ENCODE measurements around the gene MICALL2. TPM values are rescaled to one million over a fixed set of nuclear protein-coding genes. Genes with fewer than 3 reads are reported as not detected.

The MICALL2 gene
- total RNA-seq, 1 donor from 2014 or later: 4.2 TPM

DNA sequence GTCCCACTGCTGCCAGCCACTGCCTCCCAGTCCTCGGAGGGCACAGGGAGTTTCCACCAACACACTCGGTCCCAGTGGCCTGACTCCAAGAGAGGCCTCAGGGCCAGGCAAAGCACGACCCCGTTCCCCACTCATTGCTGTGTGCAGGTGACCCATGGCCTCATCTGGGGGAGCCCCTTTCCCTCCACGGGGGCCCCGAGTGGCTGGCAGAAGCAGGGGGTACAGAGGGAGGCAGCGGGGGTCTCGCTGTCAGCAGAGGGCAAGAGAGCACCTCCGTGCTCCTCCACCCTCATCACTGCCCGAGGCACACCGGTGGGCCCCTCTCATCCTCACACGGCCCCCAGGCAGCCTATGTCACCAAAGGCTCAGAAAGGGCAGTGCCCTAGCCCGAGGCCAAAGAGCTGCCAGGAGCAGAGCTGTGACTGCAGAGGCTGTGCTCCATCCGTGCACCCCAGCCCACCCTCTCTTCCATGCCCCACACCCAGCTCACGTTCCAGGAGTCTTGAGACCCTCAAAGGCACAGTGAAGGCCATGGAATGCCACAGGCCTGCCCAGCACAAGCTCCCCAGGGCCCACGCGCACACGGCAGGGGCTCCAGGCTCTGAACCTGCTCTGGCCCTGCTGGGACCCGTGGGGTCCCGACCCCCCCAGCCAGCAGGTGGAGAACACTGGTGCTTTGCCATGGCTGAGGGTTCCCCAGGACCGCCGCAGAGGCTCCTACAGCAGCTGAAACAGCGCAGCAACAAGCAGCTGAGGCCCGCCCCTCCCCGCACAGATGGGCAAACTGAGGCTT is 25.9 kb downstream of the MICALL2 start:
- no peak for DNase-seq

GRCh38 chr7:1432411-1433082 is 26.7 kb downstream of the MICALL2 start:
- DNase-seq: no peak

GRCh38 chr7:1431634-1432380 is 27.5 kb downstream of the MICALL2 start:
- DNase-seq: no peak

GRCh38 chr7:1431226-1431625 is 28.0 kb downstream of the MICALL2 start:
- no peak for DNase-seq

GRCh38 chr7:1430056-1430845 is 29.0 kb downstream of the MICALL2 start:
- no peak for DNase-seq

- DNase-seq: no peak
Measured at GRCh38 chr7:1428941-1429501, 30.2 kb downstream of the MICALL2 start.

DNA sequence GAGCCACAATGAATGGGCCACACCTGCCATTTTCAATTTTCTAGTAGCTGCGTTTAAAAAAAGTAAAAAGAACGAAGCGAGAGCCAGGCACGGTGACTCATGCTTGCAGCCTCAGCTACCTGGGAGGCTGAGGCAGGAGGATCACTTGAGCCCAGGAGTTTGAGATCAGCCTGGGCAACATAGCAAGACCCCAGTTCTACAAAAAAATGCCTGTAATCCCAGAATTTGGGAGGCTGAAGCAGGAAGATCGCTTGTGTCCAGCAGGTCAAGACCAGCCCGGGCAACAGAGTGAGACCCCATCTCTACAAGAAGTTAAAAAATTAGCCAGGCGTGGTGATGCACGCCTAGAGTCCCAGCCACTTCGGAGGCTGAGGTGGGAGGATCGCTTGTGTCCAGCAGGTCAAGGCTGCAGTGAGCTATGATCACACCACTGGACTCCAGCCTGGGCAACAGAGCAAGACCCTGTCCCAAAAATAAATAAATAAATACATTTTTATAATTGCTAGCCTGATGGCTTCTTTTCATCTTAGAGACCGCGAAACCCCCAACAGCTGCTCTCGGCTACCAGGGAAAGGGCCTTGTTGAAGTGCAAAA is 32.1 kb downstream of the MICALL2 start:
- no peak for DNase-seq

- no peak for DNase-seq
Measured at GRCh38 chr7:1426474-1426873, 32.8 kb downstream of the MICALL2 start.

DNA sequence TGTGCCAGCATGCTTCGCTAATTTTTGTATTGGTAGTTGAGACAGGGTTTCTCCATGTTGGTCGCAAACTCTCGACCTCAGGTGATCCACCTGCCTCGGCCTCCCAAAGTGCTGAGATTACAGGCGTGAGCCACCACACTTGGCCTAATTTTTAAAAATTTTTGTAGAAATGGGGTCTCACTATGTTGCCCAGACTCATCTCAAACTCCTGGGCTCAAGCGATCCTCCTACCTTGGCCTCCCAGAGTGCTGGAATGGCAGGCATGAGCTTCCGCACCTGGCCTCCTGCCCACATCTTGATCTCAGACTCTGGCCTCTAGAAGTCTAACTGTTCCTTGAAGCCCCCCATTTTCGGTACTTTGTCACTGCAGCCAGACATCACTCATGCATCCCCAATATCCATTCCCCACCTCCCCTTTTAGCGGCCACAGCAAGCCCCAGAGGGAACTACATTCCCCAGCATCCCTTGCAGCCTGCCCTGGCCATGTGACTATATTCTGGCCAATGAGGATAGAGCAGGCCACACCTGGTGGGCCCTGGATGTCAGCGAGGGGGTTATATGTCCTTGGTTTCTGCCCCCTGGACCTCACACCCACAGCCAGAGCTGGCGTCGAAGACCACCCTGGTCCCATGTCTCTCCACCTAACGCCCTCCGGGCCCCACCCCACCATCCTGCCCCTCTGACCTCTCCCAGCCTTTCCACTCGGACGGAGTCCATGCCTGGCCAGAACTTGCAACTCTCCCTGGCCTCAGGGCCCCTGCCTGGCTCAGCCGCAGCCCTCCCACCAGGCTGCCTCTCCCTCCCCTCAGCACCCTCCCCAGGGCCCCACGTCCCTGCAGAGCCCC is 33.8 kb downstream of the MICALL2 start:
- no peak for DNase-seq

- no peak for DNase-seq
Measured at GRCh38 chr7:1424041-1424440, 35.2 kb downstream of the MICALL2 start.

DNA sequence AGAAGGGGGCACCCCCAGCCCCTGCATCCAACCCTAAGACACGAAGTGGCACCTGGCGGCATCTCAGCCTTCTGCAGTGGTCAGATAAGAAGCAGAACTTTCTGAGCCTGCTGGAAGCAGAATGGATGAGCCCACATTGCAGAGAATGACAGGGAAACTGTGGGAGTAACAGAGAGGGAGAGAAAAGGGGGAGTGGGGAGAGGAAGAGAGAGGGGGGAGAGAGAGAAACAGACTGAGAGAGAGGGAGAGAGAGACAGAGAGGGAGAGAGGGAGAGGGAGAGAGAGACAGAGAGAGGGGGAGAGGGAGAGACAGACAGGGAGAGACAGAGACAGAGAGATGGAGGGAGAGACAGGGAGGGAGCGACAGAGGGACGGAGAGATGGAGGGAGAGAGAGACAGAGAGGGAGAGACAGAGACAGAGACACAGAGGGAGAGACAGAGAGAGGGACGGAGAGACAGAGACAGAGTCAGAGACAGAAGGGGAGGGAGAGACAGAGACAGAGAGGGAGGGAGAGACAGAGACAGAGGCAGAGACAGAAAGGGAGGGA is 35.9 kb downstream of the MICALL2 start:
- no peak for DNase-seq

GRCh38 chr7:1422512-1423263 is 36.6 kb downstream of the MICALL2 start:
- DNase-seq: no peak

GRCh38 chr7:1421946-1422345 is 37.3 kb downstream of the MICALL2 start:
- DNase-seq: no peak

DNA sequence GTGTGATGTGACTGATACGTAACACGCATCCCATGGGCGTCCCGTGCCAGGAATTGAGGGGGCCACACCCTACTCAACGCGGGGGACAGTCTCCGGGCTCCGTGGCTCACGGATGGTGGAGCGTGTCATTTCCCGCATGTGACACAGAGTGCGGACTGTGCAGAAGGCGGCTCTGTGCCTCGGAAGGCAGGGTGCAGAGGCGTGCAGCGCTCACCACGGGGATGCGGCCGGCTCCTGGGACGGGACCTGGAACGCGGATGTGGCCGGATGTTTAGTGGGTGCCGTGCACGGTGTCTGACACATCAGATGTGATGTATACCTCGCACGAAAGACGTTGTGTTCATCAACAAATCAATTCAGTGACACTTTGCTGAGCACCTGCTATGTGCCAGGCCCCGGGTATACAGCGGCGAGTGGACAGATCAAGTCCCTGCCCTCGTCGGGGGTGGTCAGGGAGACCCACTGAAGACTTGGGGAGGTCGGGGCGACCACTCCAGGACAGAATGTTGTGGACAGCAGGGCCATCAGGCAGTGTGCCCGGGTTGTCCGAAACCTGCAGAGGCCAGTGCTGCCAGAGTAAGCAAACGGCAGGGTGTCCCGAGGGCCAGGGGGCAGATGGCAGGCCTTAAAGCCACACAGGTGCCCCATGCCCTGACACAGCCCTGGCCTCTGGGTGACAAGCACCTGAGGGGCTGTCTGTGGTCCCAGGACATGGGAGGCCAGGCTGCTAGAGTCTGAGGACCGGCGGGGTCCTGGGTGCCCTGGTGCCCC is 38.1 kb downstream of the MICALL2 start:
- no peak for DNase-seq

GRCh38 chr7:1419688-1420087 is 39.6 kb downstream of the MICALL2 start:
- DNase-seq: no peak

DNA sequence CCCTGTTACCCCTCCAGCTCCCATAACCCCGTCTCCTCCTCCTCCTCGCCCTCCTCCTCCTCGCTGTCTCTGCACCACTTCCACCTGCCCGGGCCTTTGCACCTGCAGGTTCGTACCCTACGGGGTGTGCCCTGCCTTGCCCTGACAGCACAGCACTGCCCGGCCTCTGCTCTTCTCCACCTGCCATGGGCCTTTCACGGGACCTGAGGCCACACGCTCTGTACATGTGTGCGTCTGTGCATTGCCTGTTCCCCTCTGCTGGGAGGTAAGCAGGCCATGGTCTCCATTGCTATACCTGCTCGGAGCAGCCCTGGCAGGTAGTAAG is 40.0 kb downstream of the MICALL2 start:
- no peak for DNase-seq

- DNase-seq: no peak
Measured at GRCh38 chr7:1418505-1419309, 40.6 kb downstream of the MICALL2 start.

GRCh38 chr7:1415389-1415990 is 43.8 kb downstream of the MICALL2 start:
- no peak for DNase-seq
